H1 (cell line): Measurements from ENCODE around the gene PODN. TPM values are rescaled to one million over a fixed set of nuclear protein-coding genes. Genes with fewer than 3 reads are reported as not detected.

Source experiments
- CTCF ChIA-PET: fragments of 300-600 bp; sonication (Branson Sonifier 250); formaldehyde crosslinking; loops from one replicate; lab custom pipeline; 2021; ENCODE audit not compliant: partially characterized antibody; lab: Charles Lee
- POLR2A ChIA-PET: fragments of 300-600 bp; sonication (Branson Sonifier 250); formaldehyde crosslinking; loops from one replicate; lab custom pipeline; 2021; ENCODE audit warnings: inconsistent platforms; ENCODE audit not compliant: partially characterized antibody; lab: Charles Lee
- DNase-seq, 2 experiments: peaks; one replicate each; pipeline versions ENCODE4 v3.0.0 to v3.0.0-alpha.2; 2010 to 2022; ENCODE audit warnings: low spot score in 2 of 2, low read depth in 1 of 2, mixed read lengths in 1 of 2
- FAIRE-seq: peaks from 2 replicates; lab custom pipeline; 2011; peaks lifted over from hg19 to GRCh38; lab: Jason Lieb, UNC
- H2AFZ ChIP-seq: 2 replicates; pipeline ENCODE4 v1.8.1; 2012; ENCODE audit warnings: low read length, inconsistent platforms
- H2AK5ac ChIP-seq: 2 replicates; pipeline ENCODE4 v1.6.1; 2013; ENCODE audit warnings: low read depth, low read length
- H2BK120ac ChIP-seq: replicated peaks from 2 replicates; pipeline ENCODE3; 2013; ENCODE audit warnings: low read depth, low read length, inconsistent platforms
- H2BK12ac ChIP-seq: 2 replicates; pipeline ENCODE4 v1.6.1; 2013; ENCODE audit warnings: low read depth, low read length
- H2BK15ac ChIP-seq: 2 replicates; pipeline ENCODE4 v1.6.1; 2013; ENCODE audit warnings: low read length
- H2BK20ac ChIP-seq: 2 replicates; pipeline ENCODE4 v1.6.1; 2013; ENCODE audit warnings: low read length
- H2BK5ac ChIP-seq: 2 replicates; pipeline ENCODE4 v1.6.1; 2013; ENCODE audit warnings: low read depth, low read length
- H3K14ac ChIP-seq: 2 replicates; pipeline ENCODE4 v1.6.1; 2013; ENCODE audit warnings: inconsistent platforms; ENCODE audit not compliant: insufficient read length
- H3K18ac ChIP-seq: 2 replicates; pipeline ENCODE4 v1.6.1; 2013; ENCODE audit warnings: low read length; ENCODE audit errors: extremely low read depth
- H3K23ac ChIP-seq: 2 replicates; pipeline ENCODE4 v1.6.1; 2013; ENCODE audit warnings: inconsistent platforms; ENCODE audit not compliant: insufficient read length
- H3K23me2 ChIP-seq: 2 replicates; pipeline ENCODE4 v1.6.1; 2013; ENCODE audit warnings: low read depth, low read length
- H3K27ac ChIP-seq: 2 replicates; pipeline ENCODE4 v1.6.1; 2011; ENCODE audit warnings: low read depth, low read length, inconsistent platforms
- H3K27me3 ChIP-seq, 4 experiments: replicated peaks in 1 of 4; 1 replicate in 1 of 4; 2 replicates in 3 of 4; pipeline versions ENCODE4 v1.6.1 to v1.8.1; 2011 to 2013; ENCODE audit warnings: low read length in 3 of 4, mild to moderate bottlenecking in 3 of 4, inconsistent platforms in 2 of 4, mixed read lengths in 2 of 4, moderate library complexity in 1 of 4; ENCODE audit not compliant: control insufficient read depth in 3 of 4, insufficient read depth in 3 of 4; ENCODE audit errors: extremely low read depth in 1 of 4
- H3K36me3 ChIP-seq, 4 experiments: 2 replicates each; pipeline versions ENCODE4 v1.6.1 to v1.8.1; 2011 to 2013; ENCODE audit warnings: mild to moderate bottlenecking in 4 of 4, low read length in 3 of 4, moderate library complexity in 2 of 4, control low read depth in 1 of 4, inconsistent platforms in 1 of 4; ENCODE audit not compliant: insufficient read depth in 4 of 4, control insufficient read depth in 2 of 4
- H3K4ac ChIP-seq: replicated peaks from 2 replicates; pipeline ENCODE3; 2013; ENCODE audit warnings: low read length, low read depth, mixed read lengths, inconsistent platforms; ENCODE audit not compliant: insufficient read length
- H3K4me1 ChIP-seq, 4 experiments: replicated peaks in 1 of 4; 1 replicate in 1 of 4; 2 replicates in 3 of 4; pipeline versions ENCODE4 v1.6.1 to v1.8.1; 2011 to 2013; ENCODE audit warnings: low read length in 3 of 4, inconsistent platforms in 2 of 4, mixed read lengths in 1 of 4; ENCODE audit not compliant: insufficient read depth in 4 of 4, control insufficient read depth in 3 of 4
- H3K4me2 ChIP-seq, 2 experiments: 2 replicates each; pipeline versions ENCODE4 v1.6.1 to v1.8.1; 2011 to 2013; ENCODE audit warnings: low read depth in 2 of 2, low read length in 2 of 2, control low read depth in 1 of 2, inconsistent platforms in 1 of 2, mild to moderate bottlenecking in 1 of 2; ENCODE audit not compliant: insufficient read depth in 1 of 2
- H3K4me3 ChIP-seq, 4 experiments: fragments of 200-600, 300-600 bp in 1 of 4; sonication (generic), shearing (Covaris generic), sonication (Bioruptor Twin) in 1 of 4; 2 replicates each; pipeline versions ENCODE4 v1.5.1 to v1.8.1; 2011 to 2016; ENCODE audit warnings: low read length in 4 of 4, low read depth in 3 of 4, control low read depth in 2 of 4, inconsistent platforms in 2 of 4, mild to moderate bottlenecking in 2 of 4, mixed read lengths in 1 of 4, moderate library complexity in 1 of 4; ENCODE audit not compliant: insufficient read depth in 2 of 4; ENCODE audit errors: extremely low read depth in 1 of 4
- H3K56ac ChIP-seq: replicated peaks from 2 replicates; pipeline ENCODE3; 2013; ENCODE audit warnings: low read depth, mild to moderate bottlenecking, mixed read lengths, low read length, inconsistent platforms; ENCODE audit not compliant: insufficient read length
- H3K79me1 ChIP-seq: 2 replicates; pipeline ENCODE4 v1.6.1; 2013; ENCODE audit warnings: low read depth, low read length, control low read depth
- H3K79me2 ChIP-seq, 2 experiments: 2 replicates each; pipeline versions ENCODE4 v1.6.1 to v1.8.1; 2012 to 2013; ENCODE audit warnings: low read length in 2 of 2, mild to moderate bottlenecking in 2 of 2, inconsistent platforms in 1 of 2; ENCODE audit not compliant: insufficient read depth in 2 of 2, control insufficient read depth in 1 of 2
- H3K9ac ChIP-seq, 4 experiments: replicated peaks in 1 of 4; 1 replicate in 1 of 4; 2 replicates in 3 of 4; pipeline versions ENCODE4 v1.6.1 to v1.8.1; 2011 to 2013; ENCODE audit warnings: low read depth in 3 of 4, low read length in 3 of 4, control low read depth in 2 of 4, mild to moderate bottlenecking in 2 of 4, moderate library complexity in 2 of 4, inconsistent platforms in 1 of 4; ENCODE audit errors: extremely low read depth in 1 of 4
- H3K9me3 ChIP-seq, 2 experiments: 2 replicates each; pipeline versions ENCODE4 v1.6.1 to v1.8.1; 2012 to 2013; ENCODE audit warnings: mild to moderate bottlenecking in 2 of 2, moderate library complexity in 2 of 2, control low read depth in 1 of 2, inconsistent platforms in 1 of 2, low read depth in 1 of 2, low read length in 1 of 2, mixed read lengths in 1 of 2; ENCODE audit not compliant: insufficient read depth in 2 of 2
- H4K20me1 ChIP-seq, 2 experiments: replicated peaks in 1 of 2; 2 replicates each; pipeline versions ENCODE3 to v1.8.1; 2011 to 2013; ENCODE audit warnings: inconsistent platforms in 2 of 2, low read length in 2 of 2, mild to moderate bottlenecking in 1 of 2; ENCODE audit not compliant: insufficient read depth in 2 of 2, control insufficient read depth in 1 of 2
- H4K5ac ChIP-seq: 2 replicates; pipeline ENCODE4 v1.6.1; 2013; ENCODE audit warnings: low read length, low read depth, mixed read lengths, inconsistent platforms; ENCODE audit not compliant: insufficient read length
- H4K8ac ChIP-seq: 2 replicates; pipeline ENCODE4 v1.8.0; 2013; ENCODE audit warnings: mild to moderate bottlenecking, moderate library complexity, low read length, inconsistent platforms; ENCODE audit not compliant: insufficient read depth; ENCODE audit errors: extremely low read depth
- H4K91ac ChIP-seq: replicated peaks from 2 replicates; pipeline ENCODE3; 2013; ENCODE audit warnings: low read length, mixed read lengths, inconsistent platforms; ENCODE audit not compliant: insufficient read length
- GABPA ChIP-seq: IDR thresholded peaks from 2 replicates; pipeline ENCODE4 v1.6.1; 2011; ENCODE audit warnings: mild to moderate bottlenecking, low read length, moderate library complexity, borderline replicate concordance; ENCODE audit not compliant: insufficient read depth
- GTF2F1 ChIP-seq: IDR thresholded peaks from 2 replicates; pipeline ENCODE4 v1.6.1; 2012; ENCODE audit warnings: low read depth, low read length, improper control_type of control experiment, borderline replicate concordance
- HDAC6 ChIP-seq: IDR thresholded peaks from one replicate; pipeline ENCODE4 v1.7.1; 2012; ENCODE audit warnings: low read depth, mild to moderate bottlenecking, inconsistent platforms, low read length, moderate library complexity
- JUN ChIP-seq: IDR thresholded peaks from 2 replicates; pipeline ENCODE4 v1.6.1; 2011; ENCODE audit warnings: low read depth, mild to moderate bottlenecking, improper control_type of control experiment, low read length
- JUND ChIP-seq: IDR thresholded peaks from 2 replicates; pipeline ENCODE4 v1.6.1; 2011; ENCODE audit warnings: mild to moderate bottlenecking, improper control_type of control experiment, low read length
- KDM4A ChIP-seq: IDR thresholded peaks from one replicate; pipeline ENCODE4 v1.7.1; 2012; ENCODE audit warnings: low read depth, mild to moderate bottlenecking, moderate library complexity, low read length, inconsistent platforms; ENCODE audit not compliant: severe bottlenecking
- MAFK ChIP-seq: IDR thresholded peaks from 2 replicates; pipeline ENCODE4 v1.6.1; 2012; ENCODE audit warnings: low read depth, mild to moderate bottlenecking, improper control_type of control experiment, low read length
- NANOG ChIP-seq: IDR thresholded peaks from 2 replicates; pipeline ENCODE4 v1.6.1; 2011; ENCODE audit warnings: low read length, low read depth, mild to moderate bottlenecking, inconsistent platforms; ENCODE audit not compliant: insufficient read depth, poor library complexity, severe bottlenecking
- NRF1 ChIP-seq: IDR thresholded peaks from 2 replicates; pipeline ENCODE4 v1.6.1; 2011; ENCODE audit warnings: mild to moderate bottlenecking, low read depth, low read length, improper control_type of control experiment
- RAD21 ChIP-seq, 2 experiments: IDR thresholded peaks in 1 of 2; conservative IDR thresholded peaks in 1 of 2; 2 replicates each; pipeline ENCODE4 v1.6.1; 2011; ENCODE audit warnings: low read depth in 2 of 2, low read length in 2 of 2, improper control_type of control experiment in 1 of 2, inconsistent platforms in 1 of 2, mild to moderate bottlenecking in 1 of 2, moderate library complexity in 1 of 2
- SUZ12 ChIP-seq: fragments of 200-600 bp; sonication (generic); IDR thresholded peaks from 2 replicates; pipeline ENCODE4 v1.6.1; 2012; ENCODE audit warnings: mild to moderate bottlenecking, inconsistent platforms, low read length, moderate library complexity, mixed read lengths
- WGBS, 2 experiments: shearing (Covaris generic) in 1 of 2; methylation state at CpG; one replicate each; pipeline versions ENCODE4 v1.1.6 to v1.1.7; 2013 to 2015; ENCODE audit warnings: low lambda C conversion rate in 2 of 2, mixed read lengths in 2 of 2, inconsistent platforms in 1 of 2, low coverage in 1 of 2, missing lambda C conversion rate in 1 of 2; ENCODE audit not compliant: insufficient replicate concordance in 2 of 2, insufficient coverage in 1 of 2, insufficient read length in 1 of 2; ENCODE audit errors: extremely low coverage in 1 of 2, missing lambda C conversion rate in 1 of 2; 5-methylcytosine and 5-hydroxymethylcytosine counted together
- polyA plus RNA-seq, 7 experiments: library from polyadenylated mRNA; depleted of rRNA in 3 of 7; stranded (reverse) in 5 of 7; unstranded in 2 of 7; fragments of >200 nt in 5 of 7; fragments of 200-250 nt in 2 of 7; gene quantifications; 1 replicate in 5 of 7; 2 replicates in 1 of 7; 4 replicates in 1 of 7; pipeline versions ENCODE4 v1.2.1 to v1.2.3, GENCODE V29; 2011 to 2013; ENCODE audit warnings: missing spikeins in 2 of 7, mixed read lengths in 2 of 7
- total RNA-seq: library from RNA; stranded (reverse); fragmentation: NEBNext Ultra II Directional; extraction: Animal tissue kit (Norgen Biotek cat#: 25700); gene quantifications from 2 replicates; pipeline ENCODE4 v1.2.1, GENCODE V29; 2021
- TF ChIP-seq, protein P1 (sequence below): IDR thresholded peaks from 2 replicates; pipeline ENCODE4 v1.6.1; 2011; ENCODE audit warnings: low read depth, mild to moderate bottlenecking, low read length; ENCODE audit not compliant: insufficient read depth

The PODN gene
- total and polyA plus RNA-seq, 2 of the 8 experiments (the other 6 are each of a cell fraction or from before 2014, with no cell fraction given), result 0.11 to 0.17 TPM

DNA sequence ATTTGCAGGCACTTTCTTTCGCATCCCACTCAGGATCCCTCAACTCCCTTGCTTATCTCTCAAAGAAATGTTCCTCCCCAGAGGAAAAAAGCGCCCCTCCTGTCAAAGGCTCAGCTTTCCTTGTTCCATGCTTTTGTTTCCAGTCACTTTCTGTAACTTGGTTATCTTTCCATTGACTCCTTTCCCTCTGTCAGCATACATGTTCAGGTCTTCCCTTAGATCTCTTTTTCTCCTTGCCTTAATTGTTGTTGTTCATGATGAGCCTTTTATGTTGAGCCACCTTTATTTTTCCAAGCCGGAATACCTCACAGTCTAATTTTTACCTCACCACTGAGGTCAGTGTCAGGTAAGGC is 46.5 kb upstream of the PODN start:
- Histone ChIP-seq H2BK12ac (no peak overlapping the region), H3K36me3 (no peaks in the 10 kb centered on the region), H2BK20ac (no peak overlapping the region), H3K79me2 (peaks cover 0 to 9% of the 10 kb centered on the region in 2 experiments; a peak in 1 of 4 replicates), H3K14ac (no peak overlapping the region), H2AFZ (peak overlapping the region; percentile 45; the same call in 1 of the 2 replicates), H2BK5ac (no peak overlapping the region), H2BK15ac (no peak overlapping the region), H3K9ac (peak overlapping the region in 1 of 4 experiments; percentile 76; a peak in 3 of 7 replicates), H3K4me3 (peak overlapping the region; percentile 59 to 73 (median 66)), H3K4me1 (no peaks in the 10 kb centered on the region; a peak in 1 of 7 replicates), H3K9me3 (no peaks in the 10 kb centered on the region), H3K4me2 (peak overlapping the region; percentile 71 to 93), H4K8ac (no peak overlapping the region), H2BK120ac (no peak overlapping the region), H2AK5ac (no peak overlapping the region), H3K79me1 (no peaks in the 10 kb centered on the region), H3K27ac (peak overlapping the region; percentile 2; the same call in 1 of the 2 replicates), H3K27me3 (no peaks in the 10 kb centered on the region), H3K56ac (no peak overlapping the region), H3K18ac (no peak overlapping the region; the same call in 1 of the 2 replicates), H4K91ac (no peak overlapping the region), H3K4ac (no peak overlapping the region), H4K20me1 (no peaks in the 10 kb centered on the region), H3K23ac (no peak overlapping the region), H4K5ac (no peak overlapping the region), H3K23me2 (peaks cover 3% of the 10 kb centered on the region; the same call in 1 of the 2 replicates)
- POLR2A ChIA-PET, result interaction anchor here (0.8 to 1.3 kb wide), 2 partner anchors 37 to 70 kb away, joined by 3 read pairs; no protein-coding TSS in a partner anchor
- no peak for DNase-seq
- no peak for FAIRE-seq
- WGBS, 2 experiments, result 28% methylated on average over 3 of the region's 3 CpGs; no CpG with 5 or more reads in 1 of the 2 experiments
- CTCF ChIA-PET, result interaction anchor here (0.6 to 1.4 kb wide), 3 partner anchors 12 to 329 kb away, joined by 3 to 4 read pairs (median 3); no protein-coding TSS in a partner anchor
- TF ChIP-seq HDAC6 (no peak), NRF1 (no peak), KDM4A (no peak), NANOG (no peak), GTF2F1 (no peak), JUN (no peak), RAD21 (IDR thresholded peaks at IDR 0.05 in 1 of 2, conservative IDR thresholded peaks at IDR 0.05 in 1 of 2; ENCODE audit: low read depth in 2 of 2, low read length in 2 of 2) (no peak), JUND (no peak), GABPA (no peak), SUZ12 (no peak), MAFK (no peak)
- TF ChIP-seq, protein P1, sequence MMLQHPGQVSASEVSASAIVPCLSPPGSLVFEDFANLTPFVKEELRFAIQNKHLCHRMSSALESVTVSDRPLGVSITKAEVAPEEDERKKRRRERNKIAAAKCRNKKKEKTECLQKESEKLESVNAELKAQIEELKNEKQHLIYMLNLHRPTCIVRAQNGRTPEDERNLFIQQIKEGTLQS, result no peak
